Neural cell (in vitro differentiated cells): ENCODE data around the gene SLC1A1. TPM values are rescaled to one million over a fixed set of nuclear protein-coding genes. Genes with fewer than 3 reads are reported as not detected.

Experiments used
- H2AFZ ChIP-seq: fragments of 200-600, 300-800 bp; sonication (generic), shearing (Covaris generic); 2 replicates; pipeline ENCODE4 v1.6.0; 2014; ENCODE audit warnings: low read depth, mild to moderate bottlenecking, antibody characterized with exemption, low read length, moderate library complexity
- H3F3A ChIP-seq: fragments of 200-600 bp; shearing (Covaris generic); 2 replicates; pipeline ENCODE4 v1.6.1; 2016; ENCODE audit warnings: mild to moderate bottlenecking, moderate library complexity, mixed read lengths, antibody characterized with exemption, low read length; ENCODE audit not compliant: insufficient read depth, poor library complexity, severe bottlenecking
- H3K27ac ChIP-seq: fragments of 200-600, 300-800 bp; sonication (generic), shearing (Covaris generic); 2 replicates; pipeline ENCODE4 v1.5.1; 2014; ENCODE audit warnings: mild to moderate bottlenecking, low read length, moderate library complexity
- H3K27me3 ChIP-seq: fragments of 300-800, 200-600 bp; sonication (generic), shearing (Covaris generic); 2 replicates; pipeline ENCODE4 v1.6.0; 2014; ENCODE audit warnings: mild to moderate bottlenecking, low read depth, low read length, moderate library complexity; ENCODE audit not compliant: insufficient read depth
- H3K36me3 ChIP-seq: fragments of 300-800, 200-600 bp; sonication (generic), shearing (Covaris generic); 2 replicates; pipeline ENCODE4 v1.5.1; 2014; ENCODE audit warnings: mild to moderate bottlenecking, antibody characterized with exemption, low read length, moderate library complexity; ENCODE audit not compliant: insufficient read depth
- H3K4me2 ChIP-seq: fragments of 300-800, 200-600 bp; sonication (generic), shearing (Covaris generic); 2 replicates; pipeline ENCODE4 v1.6.0; 2014; ENCODE audit warnings: mild to moderate bottlenecking, low read length
- H3K4me3 ChIP-seq: fragments of 300-800, 200-600 bp; sonication (generic), shearing (Covaris generic); 2 replicates; pipeline ENCODE4 v1.5.1; 2014; ENCODE audit warnings: mild to moderate bottlenecking, low read length, moderate library complexity
- H3K79me2 ChIP-seq: fragments of 200-600 bp; shearing (Covaris generic); replicated peaks from 2 replicates; pipeline ENCODE4 v1.6.0; 2014; ENCODE audit warnings: mild to moderate bottlenecking, low read length, moderate library complexity; ENCODE audit not compliant: insufficient read depth
- H3K9ac ChIP-seq: fragments of 300-800, 200-600 bp; sonication (generic), shearing (Covaris generic); 2 replicates; pipeline ENCODE4 v1.6.1; 2016; ENCODE audit warnings: mild to moderate bottlenecking, low read length, mixed read lengths
- H3K9me2 ChIP-seq: fragments of 200-600 bp; shearing (Covaris generic); 2 replicates; pipeline ENCODE4 v1.6.1; 2016; ENCODE audit warnings: mild to moderate bottlenecking, low read length, mixed read lengths; ENCODE audit not compliant: insufficient read depth
- H3K9me3 ChIP-seq: fragments of 200-600, 300-800 bp; sonication (generic), shearing (Covaris generic); 2 replicates; pipeline ENCODE4 v1.6.1; 2016; ENCODE audit warnings: mild to moderate bottlenecking, mixed run types, low read length, moderate library complexity, mixed read lengths
- H4K20me1 ChIP-seq: fragments of 200-600 bp; shearing (Covaris generic); 2 replicates; pipeline ENCODE4 v1.6.1; 2016; ENCODE audit warnings: mild to moderate bottlenecking, mixed run types; ENCODE audit not compliant: insufficient read depth
- CTCF ChIP-seq: fragments of 450-650 bp; IDR thresholded peaks from 2 replicates; pipeline ENCODE4 v1.5.1; 2014; ENCODE audit warnings: antibody characterized with exemption, mild to moderate bottlenecking, moderate library complexity; ENCODE audit not compliant: poor library complexity, severe bottlenecking
- EP300 ChIP-seq: fragments of 450-650 bp; conservative IDR thresholded peaks from 2 replicates; pipeline ENCODE4 v1.6.1; 2014; ENCODE audit warnings: antibody characterized with exemption, mild to moderate bottlenecking, moderate library complexity; ENCODE audit not compliant: poor library complexity, severe bottlenecking
- EZH2 ChIP-seq: fragments of 200-600, 300-800 bp; shearing (Covaris generic), sonication (generic); IDR thresholded peaks from 2 replicates; pipeline ENCODE4 v1.6.1; 2014; ENCODE audit warnings: antibody characterized with exemption, low read length, borderline replicate concordance, mild to moderate bottlenecking; ENCODE audit not compliant: insufficient read depth, poor library complexity, severe bottlenecking
- MXI1 ChIP-seq: fragments of 450-650 bp; conservative IDR thresholded peaks from 2 replicates; pipeline ENCODE4 v1.6.1; 2014; ENCODE audit warnings: antibody characterized with exemption, mild to moderate bottlenecking; ENCODE audit not compliant: poor library complexity, severe bottlenecking
- POLR2AphosphoS5 ChIP-seq: IDR thresholded peaks from 2 replicates; pipeline ENCODE4 v1.6.1; 2012
- RAD21 ChIP-seq: fragments of 450-650 bp; conservative IDR thresholded peaks from 2 replicates; pipeline ENCODE4 v1.6.1; 2014; ENCODE audit warnings: antibody characterized with exemption, mild to moderate bottlenecking, moderate library complexity
- SMC3 ChIP-seq: fragments of 450-650 bp; conservative IDR thresholded peaks from 2 replicates; pipeline ENCODE4 v1.6.1; 2014; ENCODE audit warnings: antibody characterized with exemption, mild to moderate bottlenecking, moderate library complexity; ENCODE audit not compliant: poor library complexity
- TAF1 ChIP-seq: IDR thresholded peaks from 2 replicates; pipeline ENCODE4 v1.6.1; 2012; ENCODE audit warnings: low read depth
- polyA plus RNA-seq: library from polyadenylated mRNA; depleted of rRNA; stranded (reverse); fragments of >200 nt; gene quantifications from 2 replicates; pipeline ENCODE4 v1.2.3, GENCODE V29; 2014
- TF ChIP-seq, protein P1 (sequence below): IDR thresholded peaks from 2 replicates; pipeline ENCODE4 v1.6.1; 2012; ENCODE audit warnings: borderline replicate concordance

Gene SLC1A1
- polyA plus RNA-seq, 1 donor from 2014 or later = 30.8 TPM

DNA sequence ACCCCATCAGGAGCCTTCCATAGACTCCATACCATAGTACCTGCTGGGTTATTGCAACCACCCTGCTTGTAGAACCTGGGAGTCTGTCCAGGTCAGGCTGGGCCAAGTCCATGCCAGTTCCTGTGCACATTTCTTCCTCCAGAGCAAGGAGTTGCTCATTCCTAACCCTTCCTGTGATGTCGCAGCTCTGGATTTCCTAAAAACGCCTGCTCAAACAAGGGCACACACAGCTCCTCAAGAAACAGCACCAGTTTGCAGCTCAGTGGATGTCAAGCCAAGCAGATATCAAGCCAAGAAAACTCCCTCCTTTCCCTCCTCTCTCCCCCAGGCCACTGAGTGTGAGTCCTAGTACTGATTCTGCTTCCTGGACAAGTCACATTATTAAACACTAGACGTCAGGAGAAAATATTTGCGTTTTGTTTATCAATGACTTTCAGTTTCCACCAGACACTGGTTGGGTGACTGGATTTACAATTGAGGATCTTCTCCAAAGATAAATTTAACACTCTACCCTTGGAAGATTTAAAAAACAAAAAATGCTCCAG, 59.6 kb downstream of the SLC1A1 start:
- Histone ChIP-seq H4K20me1 (no peaks in the 10 kb centered on the region), H3K27me3 (no peaks in the 10 kb centered on the region), H2AFZ (no peak overlapping the region), H3K9me3 (no peaks in the 10 kb centered on the region), H3K79me2 (no peaks in the 10 kb centered on the region), H3K9me2 (no peaks in the 10 kb centered on the region), H3K4me2 (no peak overlapping the region), H3K27ac (no peak overlapping the region), H3F3A (no peaks in the 10 kb centered on the region), H3K4me3 (no peak overlapping the region), H3K36me3 (no peaks in the 10 kb centered on the region), H3K9ac (no peak overlapping the region)
- TF ChIP-seq EZH2 (no peak), EP300 (no peak), TAF1 (no peak), POLR2AphosphoS5 (no peak), SMC3 (no peak), CTCF (no peak), MXI1 (no peak), RAD21 (no peak)
- TF ChIP-seq, protein P1, sequence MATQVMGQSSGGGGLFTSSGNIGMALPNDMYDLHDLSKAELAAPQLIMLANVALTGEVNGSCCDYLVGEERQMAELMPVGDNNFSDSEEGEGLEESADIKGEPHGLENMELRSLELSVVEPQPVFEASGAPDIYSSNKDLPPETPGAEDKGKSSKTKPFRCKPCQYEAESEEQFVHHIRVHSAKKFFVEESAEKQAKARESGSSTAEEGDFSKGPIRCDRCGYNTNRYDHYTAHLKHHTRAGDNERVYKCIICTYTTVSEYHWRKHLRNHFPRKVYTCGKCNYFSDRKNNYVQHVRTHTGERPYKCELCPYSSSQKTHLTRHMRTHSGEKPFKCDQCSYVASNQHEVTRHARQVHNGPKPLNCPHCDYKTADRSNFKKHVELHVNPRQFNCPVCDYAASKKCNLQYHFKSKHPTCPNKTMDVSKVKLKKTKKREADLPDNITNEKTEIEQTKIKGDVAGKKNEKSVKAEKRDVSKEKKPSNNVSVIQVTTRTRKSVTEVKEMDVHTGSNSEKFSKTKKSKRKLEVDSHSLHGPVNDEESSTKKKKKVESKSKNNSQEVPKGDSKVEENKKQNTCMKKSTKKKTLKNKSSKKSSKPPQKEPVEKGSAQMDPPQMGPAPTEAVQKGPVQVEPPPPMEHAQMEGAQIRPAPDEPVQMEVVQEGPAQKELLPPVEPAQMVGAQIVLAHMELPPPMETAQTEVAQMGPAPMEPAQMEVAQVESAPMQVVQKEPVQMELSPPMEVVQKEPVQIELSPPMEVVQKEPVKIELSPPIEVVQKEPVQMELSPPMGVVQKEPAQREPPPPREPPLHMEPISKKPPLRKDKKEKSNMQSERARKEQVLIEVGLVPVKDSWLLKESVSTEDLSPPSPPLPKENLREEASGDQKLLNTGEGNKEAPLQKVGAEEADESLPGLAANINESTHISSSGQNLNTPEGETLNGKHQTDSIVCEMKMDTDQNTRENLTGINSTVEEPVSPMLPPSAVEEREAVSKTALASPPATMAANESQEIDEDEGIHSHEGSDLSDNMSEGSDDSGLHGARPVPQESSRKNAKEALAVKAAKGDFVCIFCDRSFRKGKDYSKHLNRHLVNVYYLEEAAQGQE = no peak

DNA sequence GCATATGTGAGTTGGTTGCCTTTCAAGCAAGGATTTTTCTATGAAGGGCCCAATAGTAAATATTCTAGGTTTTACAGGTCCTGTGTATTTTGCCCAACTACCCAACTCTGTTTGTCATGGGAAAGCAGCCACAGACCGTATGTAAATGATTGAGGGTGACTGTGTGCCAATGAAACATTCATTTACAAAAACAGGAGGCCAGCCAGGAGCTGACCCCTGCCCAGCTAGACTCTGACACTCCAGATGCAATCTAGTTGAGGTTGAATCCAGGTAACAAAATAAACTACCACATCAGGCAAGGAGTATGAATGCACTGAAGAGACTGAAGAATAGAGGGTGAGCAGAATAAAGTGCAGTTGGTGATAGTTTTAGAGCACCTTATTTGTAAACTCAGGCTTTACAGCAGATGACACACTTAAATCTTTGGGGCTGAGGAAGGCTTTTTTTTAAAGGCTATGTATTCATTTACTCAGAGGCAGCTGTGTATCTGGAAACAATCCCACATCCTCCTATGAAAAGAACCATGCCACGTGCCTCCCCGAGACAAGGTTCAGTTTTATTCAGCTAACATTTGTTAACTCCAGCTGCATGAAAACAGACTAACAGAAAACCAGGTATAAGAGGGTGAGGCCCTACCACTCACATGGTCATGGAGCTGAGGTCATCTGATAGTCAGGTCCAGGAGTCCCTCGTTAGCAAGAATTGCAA, 60.7 kb downstream of the SLC1A1 start:
- Histone ChIP-seq H3K4me3 (no peak overlapping the region), H3K27ac (no peak overlapping the region), H3K9me3 (no peaks in the 10 kb centered on the region), H3K79me2 (no peaks in the 10 kb centered on the region), H3K36me3 (no peaks in the 10 kb centered on the region), H4K20me1 (no peaks in the 10 kb centered on the region), H3K9ac (no peak overlapping the region), H3K9me2 (no peaks in the 10 kb centered on the region), H2AFZ (no peak overlapping the region), H3K27me3 (no peaks in the 10 kb centered on the region), H3F3A (no peaks in the 10 kb centered on the region), H3K4me2 (no peak overlapping the region)
- TF ChIP-seq CTCF = no peak
- TF ChIP-seq MXI1 = no peak
- no peak for TF ChIP-seq RAD21
- no peak for TF ChIP-seq POLR2AphosphoS5
- TF ChIP-seq EZH2 = no peak
- TF ChIP-seq, protein P1 = no peak
- TF ChIP-seq SMC3 = no peak
- TF ChIP-seq TAF1 = no peak
- no peak for TF ChIP-seq EP300
